H1 (cell line): Measurements from ENCODE around the gene MOB1B. TPM values are rescaled to one million over a fixed set of nuclear protein-coding genes. Genes with fewer than 3 reads are reported as not detected.

Experiments used
- CTCF ChIA-PET: fragments of 300-600 bp; sonication (Branson Sonifier 250); formaldehyde crosslinking; loops from one replicate; lab custom pipeline; 2021; ENCODE audit not compliant: partially characterized antibody; lab: Charles Lee
- POLR2A ChIA-PET: fragments of 300-600 bp; sonication (Branson Sonifier 250); formaldehyde crosslinking; loops from one replicate; lab custom pipeline; 2021; ENCODE audit warnings: inconsistent platforms; ENCODE audit not compliant: partially characterized antibody; lab: Charles Lee
- DNase-seq, 2 experiments: peaks; one replicate each; pipeline versions ENCODE4 v3.0.0 to v3.0.0-alpha.2; 2010 to 2022; ENCODE audit warnings: low spot score in 2 of 2, low read depth in 1 of 2, mixed read lengths in 1 of 2
- FAIRE-seq: peaks from 2 replicates; lab custom pipeline; 2011; peaks lifted over from hg19 to GRCh38; lab: Jason Lieb, UNC
- H2AFZ ChIP-seq: 2 replicates; pipeline ENCODE4 v1.8.1; 2012; ENCODE audit warnings: low read length, inconsistent platforms
- H2AK5ac ChIP-seq: 2 replicates; pipeline ENCODE4 v1.6.1; 2013; ENCODE audit warnings: low read depth, low read length
- H2BK120ac ChIP-seq: replicated peaks from 2 replicates; pipeline ENCODE3; 2013; ENCODE audit warnings: low read depth, low read length, inconsistent platforms
- H2BK12ac ChIP-seq: 2 replicates; pipeline ENCODE4 v1.6.1; 2013; ENCODE audit warnings: low read depth, low read length
- H2BK15ac ChIP-seq: 2 replicates; pipeline ENCODE4 v1.6.1; 2013; ENCODE audit warnings: low read length
- H2BK20ac ChIP-seq: 2 replicates; pipeline ENCODE4 v1.6.1; 2013; ENCODE audit warnings: low read length
- H2BK5ac ChIP-seq: 2 replicates; pipeline ENCODE4 v1.6.1; 2013; ENCODE audit warnings: low read depth, low read length
- H3K14ac ChIP-seq: 2 replicates; pipeline ENCODE4 v1.6.1; 2013; ENCODE audit warnings: inconsistent platforms; ENCODE audit not compliant: insufficient read length
- H3K18ac ChIP-seq: 2 replicates; pipeline ENCODE4 v1.6.1; 2013; ENCODE audit warnings: low read length; ENCODE audit errors: extremely low read depth
- H3K23ac ChIP-seq: 2 replicates; pipeline ENCODE4 v1.6.1; 2013; ENCODE audit warnings: inconsistent platforms; ENCODE audit not compliant: insufficient read length
- H3K23me2 ChIP-seq: 2 replicates; pipeline ENCODE4 v1.6.1; 2013; ENCODE audit warnings: low read depth, low read length
- H3K27ac ChIP-seq: 2 replicates; pipeline ENCODE4 v1.6.1; 2011; ENCODE audit warnings: low read depth, low read length, inconsistent platforms
- H3K27me3 ChIP-seq, 4 experiments: replicated peaks in 1 of 4; 1 replicate in 1 of 4; 2 replicates in 3 of 4; pipeline versions ENCODE4 v1.6.1 to v1.8.1; 2011 to 2013; ENCODE audit warnings: low read length in 3 of 4, mild to moderate bottlenecking in 3 of 4, inconsistent platforms in 2 of 4, mixed read lengths in 2 of 4, moderate library complexity in 1 of 4; ENCODE audit not compliant: control insufficient read depth in 3 of 4, insufficient read depth in 3 of 4; ENCODE audit errors: extremely low read depth in 1 of 4
- H3K36me3 ChIP-seq, 4 experiments: 2 replicates each; pipeline versions ENCODE4 v1.6.1 to v1.8.1; 2011 to 2013; ENCODE audit warnings: mild to moderate bottlenecking in 4 of 4, low read length in 3 of 4, moderate library complexity in 2 of 4, control low read depth in 1 of 4, inconsistent platforms in 1 of 4; ENCODE audit not compliant: insufficient read depth in 4 of 4, control insufficient read depth in 2 of 4
- H3K4ac ChIP-seq: replicated peaks from 2 replicates; pipeline ENCODE3; 2013; ENCODE audit warnings: low read length, low read depth, mixed read lengths, inconsistent platforms; ENCODE audit not compliant: insufficient read length
- H3K4me1 ChIP-seq, 4 experiments: replicated peaks in 1 of 4; 1 replicate in 1 of 4; 2 replicates in 3 of 4; pipeline versions ENCODE4 v1.6.1 to v1.8.1; 2011 to 2013; ENCODE audit warnings: low read length in 3 of 4, inconsistent platforms in 2 of 4, mixed read lengths in 1 of 4; ENCODE audit not compliant: insufficient read depth in 4 of 4, control insufficient read depth in 3 of 4
- H3K4me2 ChIP-seq, 2 experiments: 2 replicates each; pipeline versions ENCODE4 v1.6.1 to v1.8.1; 2011 to 2013; ENCODE audit warnings: low read depth in 2 of 2, low read length in 2 of 2, control low read depth in 1 of 2, inconsistent platforms in 1 of 2, mild to moderate bottlenecking in 1 of 2; ENCODE audit not compliant: insufficient read depth in 1 of 2
- H3K4me3 ChIP-seq, 4 experiments: fragments of 200-600, 300-600 bp in 1 of 4; sonication (generic), shearing (Covaris generic), sonication (Bioruptor Twin) in 1 of 4; 2 replicates each; pipeline versions ENCODE4 v1.5.1 to v1.8.1; 2011 to 2016; ENCODE audit warnings: low read length in 4 of 4, low read depth in 3 of 4, control low read depth in 2 of 4, inconsistent platforms in 2 of 4, mild to moderate bottlenecking in 2 of 4, mixed read lengths in 1 of 4, moderate library complexity in 1 of 4; ENCODE audit not compliant: insufficient read depth in 2 of 4; ENCODE audit errors: extremely low read depth in 1 of 4
- H3K56ac ChIP-seq: replicated peaks from 2 replicates; pipeline ENCODE3; 2013; ENCODE audit warnings: low read depth, mild to moderate bottlenecking, mixed read lengths, low read length, inconsistent platforms; ENCODE audit not compliant: insufficient read length
- H3K79me1 ChIP-seq: 2 replicates; pipeline ENCODE4 v1.6.1; 2013; ENCODE audit warnings: low read depth, low read length, control low read depth
- H3K79me2 ChIP-seq, 2 experiments: 2 replicates each; pipeline versions ENCODE4 v1.6.1 to v1.8.1; 2012 to 2013; ENCODE audit warnings: low read length in 2 of 2, mild to moderate bottlenecking in 2 of 2, inconsistent platforms in 1 of 2; ENCODE audit not compliant: insufficient read depth in 2 of 2, control insufficient read depth in 1 of 2
- H3K9ac ChIP-seq, 4 experiments: replicated peaks in 1 of 4; 1 replicate in 1 of 4; 2 replicates in 3 of 4; pipeline versions ENCODE4 v1.6.1 to v1.8.1; 2011 to 2013; ENCODE audit warnings: low read depth in 3 of 4, low read length in 3 of 4, control low read depth in 2 of 4, mild to moderate bottlenecking in 2 of 4, moderate library complexity in 2 of 4, inconsistent platforms in 1 of 4; ENCODE audit errors: extremely low read depth in 1 of 4
- H3K9me3 ChIP-seq, 2 experiments: 2 replicates each; pipeline versions ENCODE4 v1.6.1 to v1.8.1; 2012 to 2013; ENCODE audit warnings: mild to moderate bottlenecking in 2 of 2, moderate library complexity in 2 of 2, control low read depth in 1 of 2, inconsistent platforms in 1 of 2, low read depth in 1 of 2, low read length in 1 of 2, mixed read lengths in 1 of 2; ENCODE audit not compliant: insufficient read depth in 2 of 2
- H4K20me1 ChIP-seq, 2 experiments: replicated peaks in 1 of 2; 2 replicates each; pipeline versions ENCODE3 to v1.8.1; 2011 to 2013; ENCODE audit warnings: inconsistent platforms in 2 of 2, low read length in 2 of 2, mild to moderate bottlenecking in 1 of 2; ENCODE audit not compliant: insufficient read depth in 2 of 2, control insufficient read depth in 1 of 2
- H4K5ac ChIP-seq: 2 replicates; pipeline ENCODE4 v1.6.1; 2013; ENCODE audit warnings: low read length, low read depth, mixed read lengths, inconsistent platforms; ENCODE audit not compliant: insufficient read length
- H4K8ac ChIP-seq: 2 replicates; pipeline ENCODE4 v1.8.0; 2013; ENCODE audit warnings: mild to moderate bottlenecking, moderate library complexity, low read length, inconsistent platforms; ENCODE audit not compliant: insufficient read depth; ENCODE audit errors: extremely low read depth
- H4K91ac ChIP-seq: replicated peaks from 2 replicates; pipeline ENCODE3; 2013; ENCODE audit warnings: low read length, mixed read lengths, inconsistent platforms; ENCODE audit not compliant: insufficient read length
- BACH1 ChIP-seq: IDR thresholded peaks from 2 replicates; pipeline ENCODE4 v1.6.1; 2012; ENCODE audit warnings: low read length, improper control_type of control experiment
- EGR1 ChIP-seq: IDR thresholded peaks from 2 replicates; pipeline ENCODE4 v1.6.1; 2011; ENCODE audit warnings: low read depth, low read length, borderline replicate concordance
- FOSL1 ChIP-seq: IDR thresholded peaks from 2 replicates; pipeline ENCODE4 v1.6.1; 2011; ENCODE audit warnings: mild to moderate bottlenecking, low read depth, low read length, moderate library complexity; ENCODE audit not compliant: insufficient read depth
- RBBP5 ChIP-seq: IDR thresholded peaks from 2 replicates; pipeline ENCODE4 v1.7.1; 2012; ENCODE audit warnings: low read depth, mild to moderate bottlenecking, inconsistent platforms, low read length, moderate library complexity, borderline replicate concordance
- SIX5 ChIP-seq: IDR thresholded peaks from 2 replicates; pipeline ENCODE4 v1.6.1; 2011; ENCODE audit warnings: mild to moderate bottlenecking, low read depth, low read length
- SP1 ChIP-seq: IDR thresholded peaks from 2 replicates; pipeline ENCODE4 v1.6.1; 2011; ENCODE audit warnings: low read depth, low read length
- SP2 ChIP-seq: IDR thresholded peaks from 2 replicates; pipeline ENCODE4 v1.6.1; 2012; ENCODE audit warnings: mild to moderate bottlenecking, low read length, inconsistent platforms
- TAF1 ChIP-seq: IDR thresholded peaks from 2 replicates; pipeline ENCODE4 v1.6.1; 2011; ENCODE audit warnings: mild to moderate bottlenecking, low read depth, low read length
- TAF7 ChIP-seq: optimal IDR thresholded peaks from 2 replicates; pipeline ENCODE3; 2011; ENCODE audit warnings: low read depth, mild to moderate bottlenecking, inconsistent platforms, low read length, moderate library complexity, borderline replicate concordance
- TBP ChIP-seq: IDR thresholded peaks from 2 replicates; pipeline ENCODE4 v1.6.1; 2011; ENCODE audit warnings: low read depth, low read length, improper control_type of control experiment
- USF2 ChIP-seq: IDR thresholded peaks from 2 replicates; pipeline ENCODE4 v1.6.1; 2011; ENCODE audit warnings: low read length, improper control_type of control experiment
- YY1 ChIP-seq: IDR thresholded peaks from 2 replicates; pipeline ENCODE4 v1.6.1; 2011; ENCODE audit warnings: low read depth, mild to moderate bottlenecking, low read length
- WGBS, 2 experiments: shearing (Covaris generic) in 1 of 2; methylation state at CpG; one replicate each; pipeline versions ENCODE4 v1.1.6 to v1.1.7; 2013 to 2015; ENCODE audit warnings: low lambda C conversion rate in 2 of 2, mixed read lengths in 2 of 2, inconsistent platforms in 1 of 2, low coverage in 1 of 2, missing lambda C conversion rate in 1 of 2; ENCODE audit not compliant: insufficient replicate concordance in 2 of 2, insufficient coverage in 1 of 2, insufficient read length in 1 of 2; ENCODE audit errors: extremely low coverage in 1 of 2, missing lambda C conversion rate in 1 of 2; 5-methylcytosine and 5-hydroxymethylcytosine counted together
- polyA plus RNA-seq, 7 experiments: library from polyadenylated mRNA; depleted of rRNA in 3 of 7; stranded (reverse) in 5 of 7; unstranded in 2 of 7; fragments of >200 nt in 5 of 7; fragments of 200-250 nt in 2 of 7; gene quantifications; 1 replicate in 5 of 7; 2 replicates in 1 of 7; 4 replicates in 1 of 7; pipeline versions ENCODE4 v1.2.1 to v1.2.3, GENCODE V29; 2011 to 2013; ENCODE audit warnings: missing spikeins in 2 of 7, mixed read lengths in 2 of 7
- total RNA-seq: library from RNA; stranded (reverse); fragmentation: NEBNext Ultra II Directional; extraction: Animal tissue kit (Norgen Biotek cat#: 25700); gene quantifications from 2 replicates; pipeline ENCODE4 v1.2.1, GENCODE V29; 2021

MOB1B gene
- total and polyA plus RNA-seq, 2 of the 8 experiments (the other 6 are each of a cell fraction or from before 2014, with no cell fraction given), result 3.8 to 33.5 TPM

- Histone ChIP-seq H4K91ac (no peak overlapping the region), H3K79me1 (no peaks in the 10 kb centered on the region), H3K23me2 (no peaks in the 10 kb centered on the region), H2BK20ac (no peak overlapping the region), H3K23ac (no peak overlapping the region), H3K79me2 (no peaks in the 10 kb centered on the region), H3K36me3 (no peaks in the 10 kb centered on the region), H3K4me3 (no peak overlapping the region), H4K20me1 (no peaks in the 10 kb centered on the region), H4K8ac (no peak overlapping the region), H3K27me3 (no peaks in the 10 kb centered on the region), H2BK120ac (no peak overlapping the region), H3K18ac (no peak overlapping the region), H2BK12ac (no peak overlapping the region), H3K4me1 (0 out of 7 replicates have a peak, but pooled peaks cover 0 to 2% (median 0%) of the 10 kb centered on the region in 4 experiments), H4K5ac (no peak overlapping the region), H2BK5ac (no peak overlapping the region), H3K4me2 (no peak overlapping the region), H3K56ac (no peak overlapping the region), H3K14ac (no peak overlapping the region), H3K27ac (no peak overlapping the region), H3K9me3 (no peaks in the 10 kb centered on the region), H3K9ac (no peak overlapping the region), H2BK15ac (no peak overlapping the region), H3K4ac (no peak overlapping the region), H2AFZ (peak overlapping the region; percentile 2; the same call in 1 of the 2 replicates), H2AK5ac (no peak overlapping the region)
- CTCF ChIA-PET, result no interaction called here
- WGBS, 2 experiments, result 71% methylated on average over 6 of the region's 6 CpGs; no CpG with 5 or more reads in 1 of the 2 experiments
- POLR2A ChIA-PET, result no interaction called here
- FAIRE-seq (no peak), DNase-seq (no peak)
- TF ChIP-seq TAF1 (no peak), SIX5 (no peak), TBP (no peak), SP2 (no peak), USF2 (no peak), BACH1 (no peak), FOSL1 (no peak), EGR1 (no peak), TAF7 (no peak), RBBP5 (no peak), SP1 (no peak), YY1 (no peak)
Observed at GRCh38 chr4:70863099-70863790, 38.9 kb upstream of the MOB1B start.
